B cell (primary cell): Measurements from ENCODE around the gene FAM180B. TPM values are rescaled to one million over a fixed set of nuclear protein-coding genes. Genes with fewer than 3 reads are reported as not detected.

Source experiments
- ATAC-seq: fragments of 200-7000 bp; cut with Tn5 transposase; one replicate; pipeline ENCODE4 v1.10.0; 2021; ENCODE audit warnings: low read depth, mild to moderate bottlenecking, moderate number of reproducible peaks, moderate library complexity
- CTCF ChIA-PET: fragments of 350-600 bp; sonication (Branson Sonifier 250); formaldehyde crosslinking; loops from one replicate; lab custom pipeline; 2021; ENCODE audit warnings: antibody characterized with exemption, inconsistent platforms; lab: Charles Lee
- POLR2A ChIA-PET: fragments of 350-600 bp; sonication (Branson Sonifier 250); formaldehyde crosslinking; loops from one replicate; lab custom pipeline; 2021; ENCODE audit warnings: antibody characterized with exemption; lab: Charles Lee
- DNase-seq: peaks from one replicate; pipeline ENCODE4 v3.0.0; 2013
- H2AFZ ChIP-seq: 2 replicates; pipeline ENCODE4 v1.6.1; 2012; ENCODE audit warnings: mild to moderate bottlenecking, low read depth, low read length; ENCODE audit not compliant: insufficient read depth, poor library complexity, severe bottlenecking
- H3K27ac ChIP-seq, 2 donors: 1 replicate in 1 of 2; 2 replicates in 1 of 2; pipeline ENCODE4 v1.5.1; 2012 to 2013; ENCODE audit warnings: low read length in 2 of 2, mild to moderate bottlenecking in 2 of 2, moderate library complexity in 1 of 2
- H3K27me3 ChIP-seq, 4 experiments: fragments of 200-600 bp in 1 of 4; sonication (generic) in 1 of 4; replicated peaks in 1 of 4; 1 replicate in 2 of 4; 2 replicates in 2 of 4; pipeline versions ENCODE4 v1.6.1 to v1.7.0; 2013 to 2016; ENCODE audit warnings: low read length in 3 of 4, mild to moderate bottlenecking in 2 of 4, mixed read lengths in 1 of 4, moderate library complexity in 1 of 4; ENCODE audit not compliant: insufficient read depth in 4 of 4, control insufficient read depth in 3 of 4; ENCODE audit errors: control extremely low read depth in 1 of 4
- H3K36me3 ChIP-seq, 2 experiments: replicated peaks in 1 of 2; 1 replicate in 1 of 2; 2 replicates in 1 of 2; pipeline versions ENCODE4 v1.6.1 to v1.7.1; 2013; ENCODE audit warnings: low read length in 1 of 2; ENCODE audit not compliant: insufficient read depth in 2 of 2, control insufficient read depth in 1 of 2; ENCODE audit errors: control extremely low read depth in 1 of 2, extremely low read depth in 1 of 2
- H3K4me1 ChIP-seq, 2 donors: fragments of 200-600 bp in 1 of 2; sonication (generic) in 1 of 2; 1 replicate in 1 of 2; 2 replicates in 1 of 2; pipeline versions ENCODE4 v1.5.1 to v1.6.1; 2013 to 2017; ENCODE audit warnings: low read length in 2 of 2; ENCODE audit not compliant: control insufficient read depth in 2 of 2, insufficient read depth in 2 of 2
- H3K4me2 ChIP-seq: replicated peaks from 2 replicates; pipeline ENCODE3; 2012; ENCODE audit warnings: mild to moderate bottlenecking, low read depth, low read length; ENCODE audit not compliant: poor library complexity, severe bottlenecking
- H3K4me3 ChIP-seq, 5 experiments: fragments of 200-600 bp in 1 of 5; sonication (generic) in 1 of 5; 1 replicate in 3 of 5; 2 replicates in 2 of 5; pipeline versions ENCODE4 v1.5.1 to v1.7.0; 2011 to 2016; ENCODE audit warnings: low read length in 4 of 5, mild to moderate bottlenecking in 4 of 5, low read depth in 2 of 5, control low read depth in 1 of 5, moderate library complexity in 1 of 5; ENCODE audit not compliant: insufficient read depth in 1 of 5; ENCODE audit errors: control extremely low read depth in 1 of 5, extremely low read depth in 1 of 5
- H3K79me2 ChIP-seq: fragments of 200-600 bp; sonication (generic); one replicate; pipeline ENCODE4 v1.6.0; 2016; ENCODE audit warnings: low read length; ENCODE audit not compliant: control insufficient read depth, insufficient read depth
- H3K9ac ChIP-seq: fragments of 200-600 bp; sonication (generic); 2 replicates; pipeline ENCODE4 v1.6.1; 2017; ENCODE audit warnings: mild to moderate bottlenecking, low read length, moderate library complexity
- H3K9me3 ChIP-seq, 3 donors: one replicate each; pipeline versions ENCODE4 v1.6.1 to v1.7.1; 2013; ENCODE audit warnings: low read length in 2 of 3; ENCODE audit not compliant: control insufficient read depth in 2 of 3, insufficient read depth in 1 of 3; ENCODE audit errors: control extremely low read depth in 1 of 3
- H4K20me1 ChIP-seq: 2 replicates; pipeline ENCODE4 v1.6.0; 2012; ENCODE audit warnings: mild to moderate bottlenecking, low read length; ENCODE audit not compliant: insufficient read depth, control insufficient read depth, poor library complexity, severe bottlenecking
- H3K27ac Mint-ChIP-seq: one replicate; pipeline ENCODE4 v1.8.0; 2021; ENCODE audit warnings: mixed read lengths
- H3K27me3 Mint-ChIP-seq: one replicate; pipeline ENCODE4 v1.8.0; 2021; ENCODE audit warnings: mixed read lengths
- H3K4me1 Mint-ChIP-seq: one replicate; pipeline ENCODE4 v1.8.0; 2021; ENCODE audit warnings: mixed read lengths
- H3K4me3 Mint-ChIP-seq: one replicate; pipeline ENCODE4 v1.8.0; 2021; ENCODE audit warnings: mixed read lengths
- H3K9me3 Mint-ChIP-seq: one replicate; pipeline ENCODE4 v1.8.0; 2022; ENCODE audit warnings: mixed read lengths; ENCODE audit not compliant: insufficient read depth
- CTCF ChIP-seq: fragments of 200-600 bp; IDR thresholded peaks from one replicate; pipeline ENCODE4 v1.8.0; 2022; ENCODE audit warnings: antibody characterized with exemption, mild to moderate bottlenecking
- EZH2 ChIP-seq: IDR thresholded peaks from 2 replicates; pipeline ENCODE4 v1.6.1; 2012; ENCODE audit warnings: borderline replicate concordance, low read depth, mild to moderate bottlenecking, moderate library complexity, low read length; ENCODE audit not compliant: insufficient read depth, poor library complexity, severe bottlenecking
- WGBS: methylation state at CpG from one replicate; pipeline ENCODE4 v1.1.5; 2013; ENCODE audit warnings: missing lambda C conversion rate; ENCODE audit not compliant: insufficient coverage; 5-methylcytosine and 5-hydroxymethylcytosine counted together
- intact Hi-C: fragments of 100-400 bp; cut with micrococcal nuclease; formaldehyde crosslinking; loops from one replicate; pipeline ENCODE4 v1.10.0; 2022
- polyA plus RNA-seq: library from polyadenylated mRNA; depleted of rRNA; stranded (reverse); fragments of >200 nt; gene quantifications from 2 replicates; pipeline ENCODE4 v1.2.3, GENCODE V29; 2012
- total RNA-seq, 2 donors: library from RNA; stranded (reverse); fragments of 120-200 nt in 1 of 2; gene quantifications; 1 replicate in 1 of 2; 2 replicates in 1 of 2; pipeline versions ENCODE4 v1.2.3 to v1.2.4, GENCODE V29; 2013 to 2022

Gene FAM180B
- total and polyA plus RNA-seq, 2 donors (not counting 1 experiment from before 2014, with no cell fraction given), result 0.06 to 0.20 TPM

GRCh38 chr11:47607380-47607779 is 20.9 kb downstream of the FAM180B start:
- no peak overlapping the region for H2AFZ ChIP-seq
- POLR2A ChIA-PET, result interaction anchor here (0.5 to 0.6 kb wide), 2 partner anchors 98 to 186 kb away, joined by 4 to 8 read pairs; no protein-coding TSS in a partner anchor
- H3K27ac ChIP-seq, result no peak overlapping the region
- WGBS, result 100% methylated on average over 6 of the region's 7 CpGs
- Mint-ChIP-seq H3K4me3 (no peak overlapping the region), H3K4me1 (peaks cover 15% of the 10 kb centered on the region), H3K9me3 (no peaks in the 10 kb centered on the region), H3K27ac (no peak overlapping the region), H3K27me3 (no peaks in the 10 kb centered on the region)
- H3K9me3 ChIP-seq, result no peaks in the 10 kb centered on the region
- TF ChIP-seq CTCF, result no peak
- TF ChIP-seq EZH2, result no peak
- CTCF ChIA-PET, result interaction anchor here (0.7 to 1.1 kb wide), 2 partner anchors 12 to 25 kb away, joined by 3 read pairs; no protein-coding TSS in a partner anchor
- peaks cover 0 to 4% of the 10 kb centered on the region in 2 experiments for H3K36me3 ChIP-seq
- DNase-seq (no peak), ATAC-seq (no peak)
- no peaks in the 10 kb centered on the region for H3K27me3 ChIP-seq
- H3K4me3 ChIP-seq, result no peak overlapping the region
- H4K20me1 ChIP-seq, result no peaks in the 10 kb centered on the region
- no peaks in the 10 kb centered on the region for H3K79me2 ChIP-seq
- no peak overlapping the region for H3K9ac ChIP-seq
- intact Hi-C loops, result no loop called here
- H3K4me2 ChIP-seq, result no peak overlapping the region
- H3K4me1 ChIP-seq, result peaks cover 12 to 16% of the 10 kb centered on the region in 2 donors

- H3K9ac ChIP-seq, result no peak overlapping the region
- H3K36me3 ChIP-seq, result peaks cover 0 to 4% of the 10 kb centered on the region in 2 experiments
- H3K27ac ChIP-seq, result no peak overlapping the region
- Mint-ChIP-seq H3K4me3 (no peak overlapping the region), H3K27ac (no peak overlapping the region), H3K4me1 (peaks cover 15% of the 10 kb centered on the region), H3K9me3 (no peaks in the 10 kb centered on the region), H3K27me3 (no peaks in the 10 kb centered on the region)
- H2AFZ ChIP-seq, result no peak overlapping the region
- DNase-seq, result no peak
- H3K4me3 ChIP-seq, result no peak overlapping the region
- ChIA-PET POLR2A (no interaction called here), CTCF (no interaction called here)
- intact Hi-C loops, result no loop called here
- H3K27me3 ChIP-seq, result no peaks in the 10 kb centered on the region
- no peaks in the 10 kb centered on the region for H3K79me2 ChIP-seq
- no peak overlapping the region for H3K4me2 ChIP-seq
- TF ChIP-seq CTCF, result no peak
- H3K4me1 ChIP-seq, result peaks cover 12 to 16% of the 10 kb centered on the region in 2 donors
- H3K9me3 ChIP-seq, result no peaks in the 10 kb centered on the region
- H4K20me1 ChIP-seq, result no peaks in the 10 kb centered on the region
- ATAC-seq, result no peak
- WGBS, result 87% methylated on average over 3 of the region's 3 CpGs
These were observed 23.2 kb downstream of the FAM180B start for GRCh38 chr11:47609675-47610074.
